Upper lobe of left lung (tissue), 4 donors: Measurements from ENCODE around the gene SOSTDC1.

ENCODE experiments used
- EP300 ChIP-seq, 4 donors: sonication (generic); formaldehyde crosslinking; IDR thresholded peaks; one replicate each; pipeline ENCODE4 v1.5.1; 2017; ENCODE audit warnings: antibody characterized with exemption in 4 of 4, control low read depth in 2 of 4
- POLR2A ChIP-seq, 4 donors: fragments of 450-650 bp; IDR thresholded peaks; one replicate each; pipeline ENCODE4 v1.5.1; 2016 to 2017; ENCODE audit warnings: antibody characterized with exemption in 4 of 4, mild to moderate bottlenecking in 2 of 4
- POLR2AphosphoS5 ChIP-seq, 2 donors: sonication (generic); formaldehyde crosslinking; IDR thresholded peaks; one replicate each; pipeline ENCODE4 v1.5.1; 2017; ENCODE audit warnings: antibody characterized with exemption in 2 of 2
- TF ChIP-seq, protein P1 (sequence below), 6 experiments: fragments of 450-650 bp in 4 of 6; fragments of 200-600 bp in 2 of 6; sonication (generic) in 2 of 6; IDR thresholded peaks; one replicate each; pipeline ENCODE4 v1.5.1; 2016 to 2019; ENCODE audit warnings: antibody characterized with exemption in 6 of 6

GRCh38 chr7:16491148-16491547 is 25.6 kb upstream of the SOSTDC1 start:
- TF ChIP-seq, protein P1, sequence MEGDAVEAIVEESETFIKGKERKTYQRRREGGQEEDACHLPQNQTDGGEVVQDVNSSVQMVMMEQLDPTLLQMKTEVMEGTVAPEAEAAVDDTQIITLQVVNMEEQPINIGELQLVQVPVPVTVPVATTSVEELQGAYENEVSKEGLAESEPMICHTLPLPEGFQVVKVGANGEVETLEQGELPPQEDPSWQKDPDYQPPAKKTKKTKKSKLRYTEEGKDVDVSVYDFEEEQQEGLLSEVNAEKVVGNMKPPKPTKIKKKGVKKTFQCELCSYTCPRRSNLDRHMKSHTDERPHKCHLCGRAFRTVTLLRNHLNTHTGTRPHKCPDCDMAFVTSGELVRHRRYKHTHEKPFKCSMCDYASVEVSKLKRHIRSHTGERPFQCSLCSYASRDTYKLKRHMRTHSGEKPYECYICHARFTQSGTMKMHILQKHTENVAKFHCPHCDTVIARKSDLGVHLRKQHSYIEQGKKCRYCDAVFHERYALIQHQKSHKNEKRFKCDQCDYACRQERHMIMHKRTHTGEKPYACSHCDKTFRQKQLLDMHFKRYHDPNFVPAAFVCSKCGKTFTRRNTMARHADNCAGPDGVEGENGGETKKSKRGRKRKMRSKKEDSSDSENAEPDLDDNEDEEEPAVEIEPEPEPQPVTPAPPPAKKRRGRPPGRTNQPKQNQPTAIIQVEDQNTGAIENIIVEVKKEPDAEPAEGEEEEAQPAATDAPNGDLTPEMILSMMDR (IDR thresholded peaks at IDR 0.05) = no peak
- TF ChIP-seq POLR2A (IDR thresholded peaks at IDR 0.05) (no peak), EP300 (IDR thresholded peaks at IDR 0.05) (no peak), POLR2AphosphoS5 (IDR thresholded peaks at IDR 0.05) (no peak)
